ENCODE measurements around the gene NKPD1. TPM values are rescaled to one million over a fixed set of nuclear protein-coding genes. Genes with fewer than 3 reads are reported as not detected.

NKPD1 gene
- total and polyA plus RNA-seq, 9 of the 15 experiments (the other 6 are each of a cell fraction or from before 2014, with no cell fraction given): 0.03 to 0.09 (median 0.04) TPM; not detected in 5

GRCh38 chr19:45154064-45154827 is 6.5 kb downstream of the NKPD1 start (continued):
- TF ChIP-seq TEAD4 (IDR thresholded peaks at IDR 0.05; ENCODE audit: low read length) (0 out of 2 replicates have a peak, but pooled peaks have one; percentile 29), TEAD4 (CRISPR knock-in tag; IDR thresholded peaks at IDR 0.05; ENCODE audit: borderline replicate concordance) (no peak), ZFP1 (CRISPR knock-in tag; IDR thresholded peaks at IDR 0.05) (no peak), HNRNPH1 (optimal IDR thresholded peaks at IDR 0.05; ENCODE audit: low read depth, low read length) (no peak), MAFF (IDR thresholded peaks at IDR 0.05; ENCODE audit: low read length) (no peak), HMG20A (CRISPR knock-in tag; conservative IDR thresholded peaks at IDR 0.05) (no peak), CHD1 (IDR thresholded peaks at IDR 0.05; ENCODE audit: low read length) (no peak), YBX1 (IDR thresholded peaks at IDR 0.05) (no peak), ZNF197 (CRISPR knock-in tag; IDR thresholded peaks at IDR 0.05; ENCODE audit: low read depth) (no peak), ZNF3 (CRISPR knock-in tag; IDR thresholded peaks at IDR 0.05) (no peak), POLR2AphosphoS5 (IDR thresholded peaks at IDR 0.05; ENCODE audit: control insufficient read depth, insufficient read depth, low read depth, low read length) (no peak), ARID2 (IDR thresholded peaks at IDR 0.05) (no peak), MAFK (IDR thresholded peaks at IDR 0.05; ENCODE audit: low read length) (no peak), ZSCAN29 (IDR thresholded peaks at IDR 0.05) (no peak), XRCC5 (IDR thresholded peaks at IDR 0.05; ENCODE audit: low read depth, low read length) (no peak), MCM2 (IDR thresholded peaks at IDR 0.05; ENCODE audit: low read depth) (no peak), ZNF133 (CRISPR knock-in tag; IDR thresholded peaks at IDR 0.05) (no peak), SMAD4 (CRISPR knock-in tag; conservative IDR thresholded peaks at IDR 0.05) (no peak)
- TF ChIP-seq, protein P1, sequence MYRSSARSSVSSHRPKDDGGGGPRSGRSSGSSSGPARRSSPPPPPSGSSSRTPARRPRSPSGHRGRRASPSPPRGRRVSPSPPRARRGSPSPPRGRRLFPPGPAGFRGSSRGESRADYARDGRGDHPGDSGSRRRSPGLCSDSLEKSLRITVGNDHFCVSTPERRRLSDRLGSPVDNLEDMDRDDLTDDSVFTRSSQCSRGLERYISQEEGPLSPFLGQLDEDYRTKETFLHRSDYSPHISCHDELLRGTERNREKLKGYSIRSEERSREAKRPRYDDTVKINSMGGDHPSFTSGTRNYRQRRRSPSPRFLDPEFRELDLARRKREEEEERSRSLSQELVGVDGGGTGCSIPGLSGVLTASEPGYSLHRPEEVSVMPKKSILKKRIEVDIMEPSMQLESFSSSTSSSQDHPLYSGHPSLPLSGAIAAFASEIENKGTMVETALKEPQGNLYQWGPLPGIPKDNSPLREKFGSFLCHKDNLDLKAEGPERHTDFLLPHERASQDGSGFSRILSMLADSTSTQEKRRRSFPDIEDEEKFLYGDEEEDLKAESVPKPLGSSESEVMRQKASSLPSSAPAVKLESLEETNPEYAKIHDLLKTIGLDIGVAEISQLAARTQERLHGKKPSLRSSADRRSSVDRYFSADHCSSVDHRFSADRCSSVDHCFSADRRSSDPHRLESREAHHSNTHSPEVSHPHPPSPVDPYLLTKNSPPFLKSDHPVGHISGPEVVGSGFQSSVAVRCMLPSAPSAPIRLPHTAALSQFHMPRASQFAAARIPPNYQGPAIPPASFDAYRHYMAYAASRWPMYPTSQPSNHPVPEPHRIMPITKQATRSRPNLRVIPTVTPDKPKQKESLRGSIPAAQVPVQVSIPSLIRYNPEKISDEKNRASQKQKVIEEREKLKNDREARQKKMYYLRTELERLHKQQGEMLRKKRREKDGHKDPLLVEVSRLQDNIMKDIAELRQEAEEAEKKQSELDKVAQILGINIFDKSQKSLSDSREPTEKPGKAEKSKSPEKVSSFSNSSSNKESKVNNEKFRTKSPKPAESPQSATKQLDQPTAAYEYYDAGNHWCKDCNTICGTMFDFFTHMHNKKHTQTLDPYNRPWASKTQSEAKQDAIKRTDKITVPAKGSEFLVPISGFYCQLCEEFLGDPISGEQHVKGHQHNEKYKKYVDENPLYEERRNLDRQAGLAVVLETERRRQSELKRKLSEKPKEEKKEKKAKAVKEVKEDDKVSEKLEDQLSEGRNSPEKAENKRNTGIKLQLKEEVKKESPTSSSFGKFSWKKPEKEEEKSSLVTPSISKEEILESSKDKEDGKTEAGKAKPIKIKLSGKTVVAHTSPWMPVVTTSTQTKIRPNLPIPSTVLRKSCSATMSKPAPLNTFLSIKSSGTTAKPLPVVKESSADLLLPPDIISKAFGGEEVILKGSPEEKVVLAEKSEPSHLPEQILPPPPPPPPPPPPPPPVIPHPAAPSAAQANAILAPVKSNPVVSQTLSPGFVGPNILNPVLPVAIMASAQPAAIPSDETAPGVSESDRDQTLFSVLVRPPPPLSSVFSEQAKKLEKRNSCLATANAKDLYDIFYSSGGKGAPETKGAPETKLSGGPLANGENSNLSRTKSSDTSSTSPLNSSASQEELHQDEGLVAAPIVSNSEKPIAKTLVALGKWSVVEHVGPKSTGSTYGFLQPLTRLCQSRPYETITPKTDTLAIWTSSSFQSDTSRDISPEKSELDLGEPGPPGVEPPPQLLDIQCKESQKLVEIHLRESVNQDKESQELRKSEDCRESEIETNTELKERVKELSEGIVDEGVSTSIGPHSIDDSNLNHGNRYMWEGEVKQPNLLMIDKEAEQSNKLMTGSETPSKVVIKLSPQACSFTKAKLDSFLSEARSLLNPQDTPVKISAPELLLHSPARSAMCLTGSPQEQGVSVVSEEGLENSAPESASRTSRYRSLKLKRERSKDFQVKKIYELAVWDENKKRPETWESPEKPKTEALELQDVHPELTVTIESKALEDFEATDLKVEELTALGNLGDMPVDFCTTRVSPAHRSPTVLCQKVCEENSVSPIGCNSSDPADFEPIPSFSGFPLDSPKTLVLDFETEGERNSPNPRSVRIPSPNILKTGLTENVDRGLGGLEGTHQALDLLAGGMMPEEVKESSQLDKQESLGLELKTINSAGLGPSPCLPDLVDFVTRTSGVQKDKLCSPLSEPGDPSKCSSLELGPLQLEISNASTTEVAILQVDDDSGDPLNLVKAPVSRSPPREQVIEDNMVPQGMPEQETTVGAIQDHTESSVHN (IDR thresholded peaks at IDR 0.05; ENCODE audit: borderline replicate concordance in 1 of 2, low read depth in 1 of 2): peak in 1 of 2 experiments; percentile 76; a peak in 1 of 4 replicates

Data from K562 (cell line).